H1 (cell line): Measurements from ENCODE around the gene NRN1L.
A peak's percentile ranks its signal among the peaks of the same experiment; 100 is the strongest.

Source experiments
- CTCF ChIP-seq, 3 experiments: IDR thresholded peaks; 1 replicate in 2 of 3; 2 replicates in 1 of 3; pipeline versions ENCODE4 v1.5.1 to v1.6.1; 2011; ENCODE audit warnings: low read length in 3 of 3, mild to moderate bottlenecking in 3 of 3, inconsistent platforms in 2 of 3, low read depth in 1 of 3, moderate library complexity in 1 of 3; ENCODE audit not compliant: insufficient read depth in 1 of 3; ENCODE audit errors: control extremely low read depth in 1 of 3
- EZH2 ChIP-seq: fragments of 200-600 bp; sonication (generic); IDR thresholded peaks from 2 replicates; pipeline ENCODE4 v1.7.1; 2012; ENCODE audit warnings: low read depth, mild to moderate bottlenecking, moderate library complexity, low read length, inconsistent platforms; ENCODE audit not compliant: severe bottlenecking
- GABPA ChIP-seq: IDR thresholded peaks from 2 replicates; pipeline ENCODE4 v1.6.1; 2011; ENCODE audit warnings: mild to moderate bottlenecking, low read length, moderate library complexity, borderline replicate concordance; ENCODE audit not compliant: insufficient read depth
- POLR2A ChIP-seq, 2 experiments: IDR thresholded peaks; 1 replicate in 1 of 2; 2 replicates in 1 of 2; pipeline ENCODE4 v1.6.1; 2011; ENCODE audit warnings: low read depth in 2 of 2, low read length in 2 of 2, mild to moderate bottlenecking in 2 of 2; ENCODE audit errors: control extremely low read depth in 1 of 2
- RAD21 ChIP-seq, 2 experiments: IDR thresholded peaks in 1 of 2; conservative IDR thresholded peaks in 1 of 2; 2 replicates each; pipeline ENCODE4 v1.6.1; 2011; ENCODE audit warnings: low read depth in 2 of 2, low read length in 2 of 2, improper control_type of control experiment in 1 of 2, inconsistent platforms in 1 of 2, mild to moderate bottlenecking in 1 of 2, moderate library complexity in 1 of 2
- TEAD4 ChIP-seq: IDR thresholded peaks from 2 replicates; pipeline ENCODE4 v1.6.1; 2012; ENCODE audit warnings: low read depth, low read length, inconsistent platforms, mixed read lengths
- YY1 ChIP-seq: IDR thresholded peaks from 2 replicates; pipeline ENCODE4 v1.6.1; 2011; ENCODE audit warnings: low read depth, mild to moderate bottlenecking, low read length

GRCh38 chr16:67926181-67926750 lies 41.6 kb downstream of the NRN1L start:
- TF ChIP-seq GABPA = no peak
- TF ChIP-seq TEAD4 = no peak
- TF ChIP-seq POLR2A (IDR thresholded peaks at IDR 0.05; ENCODE audit: control extremely low read depth in 1 of 2, low read depth in 2 of 2, low read length in 2 of 2) = no peak
- peak in 1 of 2 experiments; percentile 14; a peak in 1 of 4 replicates for TF ChIP-seq RAD21 (IDR thresholded peaks at IDR 0.05 in 1 of 2, conservative IDR thresholded peaks at IDR 0.05 in 1 of 2; ENCODE audit: low read depth in 2 of 2, low read length in 2 of 2)
- no peak for TF ChIP-seq YY1
- peak in 2 of 3 experiments; percentile 17 to 34; a peak in 2 of 4 replicates for TF ChIP-seq CTCF (IDR thresholded peaks at IDR 0.05; ENCODE audit: control extremely low read depth in 1 of 3, insufficient read depth in 1 of 3, low read depth in 1 of 3, low read length in 3 of 3)
- no peak for TF ChIP-seq EZH2
